Loucy (cell line): Measurements from ENCODE around the gene CAMK1D.

Experiments
- H2AFZ ChIP-seq: fragments of 200-600 bp; sonication (generic); 2 replicates; pipeline ENCODE4 v1.6.0; 2016; ENCODE audit warnings: antibody characterized with exemption, mild to moderate bottlenecking, low read length, moderate library complexity
- H3F3A ChIP-seq: fragments of 200-600 bp; 2 replicates; pipeline ENCODE4 v1.6.0; 2016; ENCODE audit warnings: antibody characterized with exemption, low read depth, mild to moderate bottlenecking
- H3K27me3 ChIP-seq: fragments of 200-600 bp; sonication (generic); 2 replicates; pipeline ENCODE4 v1.6.1; 2014; ENCODE audit warnings: low read length, mild to moderate bottlenecking; ENCODE audit not compliant: insufficient read depth, poor library complexity, severe bottlenecking
- H3K36me3 ChIP-seq: fragments of 200-600 bp; sonication (generic); 2 replicates; pipeline ENCODE4 v1.6.1; 2016; ENCODE audit warnings: low read length; ENCODE audit not compliant: insufficient read depth
- H3K4me1 ChIP-seq: fragments of 200-600 bp; sonication (generic); 2 replicates; pipeline ENCODE4 v1.5.1; 2014; ENCODE audit warnings: low read length, mild to moderate bottlenecking; ENCODE audit not compliant: insufficient read depth, poor library complexity, severe bottlenecking
- H3K4me2 ChIP-seq: fragments of 200-600 bp; sonication (generic); 2 replicates; pipeline ENCODE4 v1.6.0; 2014; ENCODE audit warnings: antibody characterized with exemption, low read length, low read depth, mild to moderate bottlenecking; ENCODE audit not compliant: poor library complexity, severe bottlenecking
- H3K4me3 ChIP-seq: fragments of 200-600 bp; sonication (generic); 2 replicates; pipeline ENCODE4 v1.5.1; 2014; ENCODE audit warnings: low read length, mild to moderate bottlenecking, mixed read lengths; ENCODE audit not compliant: poor library complexity, severe bottlenecking
- H3K79me2 ChIP-seq: fragments of 200-600 bp; sonication (generic); 2 replicates; pipeline ENCODE4 v1.6.1; 2014; ENCODE audit warnings: low read length; ENCODE audit not compliant: insufficient read depth
- H3K9ac ChIP-seq: fragments of 200-600 bp; sonication (generic); 2 replicates; pipeline ENCODE4 v1.6.0; 2014; ENCODE audit warnings: mild to moderate bottlenecking, low read depth, low read length, moderate library complexity; ENCODE audit not compliant: poor library complexity, severe bottlenecking
- H3K9me2 ChIP-seq: fragments of 200-600 bp; sonication (generic); replicated peaks from 2 replicates; pipeline ENCODE4 v1.6.1; 2016; ENCODE audit warnings: low read depth, low read length, mixed read lengths
- H3K9me3 ChIP-seq: fragments of 200-600 bp; sonication (generic); 2 replicates; pipeline ENCODE4 v1.6.1; 2014; ENCODE audit warnings: mild to moderate bottlenecking, antibody characterized with exemption, low read length, low read depth; ENCODE audit not compliant: insufficient read depth
- H4K20me1 ChIP-seq: fragments of 200-600 bp; sonication (generic); 2 replicates; pipeline ENCODE4 v1.6.0; 2014; ENCODE audit warnings: antibody characterized with exemption, low read length, mild to moderate bottlenecking; ENCODE audit not compliant: insufficient read depth, poor library complexity, severe bottlenecking
- CTCF ChIP-seq: fragments of 200-600 bp; sonication (generic); conservative IDR thresholded peaks from 2 replicates; pipeline ENCODE4 v1.5.1; 2014; ENCODE audit warnings: mild to moderate bottlenecking, antibody characterized with exemption, low read length
- EZH2phosphoT487 ChIP-seq: fragments of 200-600 bp; IDR thresholded peaks from 2 replicates; pipeline ENCODE4 v1.6.1; 2018; ENCODE audit warnings: antibody characterized with exemption, mild to moderate bottlenecking, moderate library complexity, borderline replicate concordance

Gene CAMK1D

GRCh38 chr10:12535656-12536055 lies 186.3 kb downstream of the CAMK1D start:
- Histone ChIP-seq H3K4me2 (no peak overlapping the region), H3K9ac (no peak overlapping the region)

GRCh38 chr10:12538491-12538995 lies 189.2 kb downstream of the CAMK1D start:
- TF ChIP-seq EZH2phosphoT487 (no peak), CTCF (no peak)
- Histone ChIP-seq H3K79me2 (no peaks in the 10 kb centered on the region), H3K4me1 (no peaks in the 10 kb centered on the region), H3K36me3 (no peaks in the 10 kb centered on the region), H3K27me3 (no peaks in the 10 kb centered on the region), H3K9me2 (no peaks in the 10 kb centered on the region), H3K9ac (no peak overlapping the region), H2AFZ (no peak overlapping the region), H4K20me1 (no peaks in the 10 kb centered on the region), H3K4me2 (no peak overlapping the region), H3K9me3 (no peaks in the 10 kb centered on the region), H3K4me3 (no peak overlapping the region), H3F3A (no peaks in the 10 kb centered on the region)

More at GRCh38 chr10:12535656-12536055, 186.3 kb downstream of the CAMK1D start:
- Histone ChIP-seq H4K20me1 (no peaks in the 10 kb centered on the region), H3K4me1 (no peaks in the 10 kb centered on the region), H3K79me2 (no peaks in the 10 kb centered on the region), H2AFZ (no peak overlapping the region), H3K27me3 (no peaks in the 10 kb centered on the region), H3F3A (no peaks in the 10 kb centered on the region), H3K9me3 (no peaks in the 10 kb centered on the region), H3K9me2 (no peaks in the 10 kb centered on the region), H3K4me3 (no peak overlapping the region), H3K36me3 (no peaks in the 10 kb centered on the region)
- TF ChIP-seq EZH2phosphoT487 (no peak), CTCF (no peak)

DNA sequence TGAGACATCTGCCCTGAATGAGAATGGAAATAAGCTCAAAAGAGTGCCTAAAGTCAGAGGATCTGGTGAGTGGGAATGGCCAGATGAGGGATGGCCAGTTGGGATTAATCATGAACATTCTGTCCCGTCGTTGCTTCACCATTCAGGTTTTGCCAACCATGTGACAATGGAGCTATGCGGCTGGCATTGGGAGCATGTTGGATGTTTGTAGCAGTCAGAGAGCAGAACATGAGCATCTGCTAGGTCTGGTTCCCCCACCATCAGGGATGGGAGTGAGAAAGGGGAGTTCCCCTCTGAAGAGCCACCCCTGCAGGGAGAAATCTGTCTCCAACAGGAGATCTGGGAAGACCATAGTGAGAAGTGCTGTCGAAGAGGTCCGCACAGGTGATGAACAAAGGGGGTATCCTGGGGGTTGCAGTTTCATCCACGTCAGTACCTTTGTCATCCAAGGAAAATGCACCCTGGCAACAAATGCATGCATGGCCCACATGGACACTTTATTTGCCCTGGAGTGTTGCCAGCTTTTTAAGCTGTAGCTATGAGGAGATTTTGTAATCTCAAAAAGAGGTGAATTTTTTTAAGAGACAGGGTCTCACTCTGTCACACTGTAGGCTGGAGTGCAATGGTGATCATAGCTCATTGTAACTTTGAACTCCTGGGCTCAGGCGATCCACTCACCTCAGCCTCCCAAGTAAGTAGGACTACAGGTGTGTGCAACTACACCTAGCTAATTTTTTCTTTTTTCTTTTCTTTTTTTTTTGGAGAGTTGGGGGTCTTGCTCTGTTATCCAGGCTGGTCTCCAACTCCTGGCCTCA lies 190.2 kb downstream of the CAMK1D start:
- Histone ChIP-seq H3K9me2 (no peaks in the 10 kb centered on the region), H3K4me3 (no peak overlapping the region), H3K4me2 (no peak overlapping the region), H3K79me2 (no peaks in the 10 kb centered on the region), H3K27me3 (no peaks in the 10 kb centered on the region), H3K4me1 (no peaks in the 10 kb centered on the region), H3K9me3 (no peaks in the 10 kb centered on the region), H3F3A (no peaks in the 10 kb centered on the region), H4K20me1 (no peaks in the 10 kb centered on the region), H3K9ac (no peak overlapping the region), H3K36me3 (no peaks in the 10 kb centered on the region), H2AFZ (no peak overlapping the region)
- TF ChIP-seq CTCF (no peak), EZH2phosphoT487 (no peak)
